Omental fat pad (tissue), 4 donors: ENCODE data around the gene LENG8. TPM values are rescaled to one million over a fixed set of nuclear protein-coding genes. Genes with fewer than 3 reads are reported as not detected.
"Not testable (repeated sequence)": the region's sequence is repeated elsewhere in the genome, so short reads cannot be mapped to it uniquely, and the experiment has no call there.

Source experiments
- ATAC-seq: fragments of 150-250 bp; one replicate; pipeline ENCODE4 v1.9.1; 2016; ENCODE audit warnings: mild to moderate bottlenecking, moderate library complexity; ENCODE audit not compliant: low FRiP score
- DNase-seq: peaks from one replicate; pipeline ENCODE4 v3.0.0-alpha.2; 2019; ENCODE audit warnings: low spot score
- total RNA-seq, 4 donors: library from RNA; depleted of rRNA; stranded (reverse); fragments of >200 nt; gene quantifications; one replicate each; pipeline ENCODE4 v1.1.0, GENCODE V29; 2016
- TF ChIP-seq, protein P1 (sequence below), 3 donors: fragments of 450-650 bp; IDR thresholded peaks; one replicate each; pipeline ENCODE4 v1.5.1; 2016 to 2017; ENCODE audit warnings: antibody characterized with exemption in 3 of 3, mild to moderate bottlenecking in 3 of 3, moderate library complexity in 2 of 3

Gene LENG8
- total RNA-seq, 4 donors from 2014 or later, result 79.5 to 160 (median 112) TPM

DNA sequence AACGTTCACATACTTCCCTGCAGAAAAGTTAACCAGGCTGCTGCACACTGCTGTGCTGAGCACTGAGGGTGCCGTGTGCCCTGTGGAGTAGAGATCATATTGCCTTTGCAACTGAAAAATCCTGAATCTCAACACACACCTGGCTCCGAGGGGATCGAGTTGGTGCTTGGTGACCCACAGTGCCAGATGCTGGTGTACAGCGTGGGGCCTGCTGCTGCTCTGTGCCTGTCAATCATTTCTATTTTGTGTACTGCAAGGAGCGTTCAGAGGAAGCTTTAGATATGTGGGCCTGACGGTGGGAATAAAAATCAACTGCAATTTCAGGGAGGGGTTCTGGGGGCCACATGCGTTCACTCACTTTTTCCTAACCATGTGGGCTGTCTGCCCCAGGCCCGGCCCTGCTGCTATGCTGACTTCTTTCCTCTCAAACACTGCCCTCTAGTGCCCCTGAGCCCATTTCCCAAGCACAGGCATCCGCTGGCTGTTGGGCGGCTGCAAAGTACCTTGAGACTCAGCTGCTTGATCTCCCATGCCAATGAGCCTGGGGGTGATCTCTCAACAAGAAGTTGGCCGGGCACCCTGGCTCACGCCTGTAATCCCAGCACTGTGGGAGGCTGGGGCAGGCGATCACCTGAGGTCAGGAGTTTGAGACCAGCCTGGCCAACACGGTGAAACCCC lies 9.7 kb upstream of the LENG8 start:
- ATAC-seq (no peak), DNase-seq (no peak)
- TF ChIP-seq, protein P1, sequence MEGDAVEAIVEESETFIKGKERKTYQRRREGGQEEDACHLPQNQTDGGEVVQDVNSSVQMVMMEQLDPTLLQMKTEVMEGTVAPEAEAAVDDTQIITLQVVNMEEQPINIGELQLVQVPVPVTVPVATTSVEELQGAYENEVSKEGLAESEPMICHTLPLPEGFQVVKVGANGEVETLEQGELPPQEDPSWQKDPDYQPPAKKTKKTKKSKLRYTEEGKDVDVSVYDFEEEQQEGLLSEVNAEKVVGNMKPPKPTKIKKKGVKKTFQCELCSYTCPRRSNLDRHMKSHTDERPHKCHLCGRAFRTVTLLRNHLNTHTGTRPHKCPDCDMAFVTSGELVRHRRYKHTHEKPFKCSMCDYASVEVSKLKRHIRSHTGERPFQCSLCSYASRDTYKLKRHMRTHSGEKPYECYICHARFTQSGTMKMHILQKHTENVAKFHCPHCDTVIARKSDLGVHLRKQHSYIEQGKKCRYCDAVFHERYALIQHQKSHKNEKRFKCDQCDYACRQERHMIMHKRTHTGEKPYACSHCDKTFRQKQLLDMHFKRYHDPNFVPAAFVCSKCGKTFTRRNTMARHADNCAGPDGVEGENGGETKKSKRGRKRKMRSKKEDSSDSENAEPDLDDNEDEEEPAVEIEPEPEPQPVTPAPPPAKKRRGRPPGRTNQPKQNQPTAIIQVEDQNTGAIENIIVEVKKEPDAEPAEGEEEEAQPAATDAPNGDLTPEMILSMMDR (IDR thresholded peaks at IDR 0.05), result no peak

DNA sequence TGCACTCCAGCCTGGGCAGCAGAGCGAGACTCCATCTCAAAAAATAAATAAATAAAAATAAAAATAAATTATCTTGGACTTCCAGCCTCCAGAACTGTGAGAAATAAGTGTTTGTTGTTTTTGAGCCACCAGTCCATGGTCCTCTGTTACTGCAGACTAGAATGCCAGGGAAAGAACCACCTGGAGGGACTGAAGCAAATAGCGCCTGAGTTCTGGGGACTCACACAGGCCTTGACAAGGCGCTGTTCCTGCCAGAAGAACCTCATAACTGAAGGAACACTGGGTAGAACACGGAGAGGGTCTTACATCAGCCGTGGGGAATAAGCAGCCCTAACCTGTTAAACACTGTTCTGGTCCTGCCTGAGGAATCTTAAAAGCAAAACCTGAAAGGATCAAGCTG lies 8.4 kb upstream of the LENG8 start:
- ATAC-seq (no peak), DNase-seq (no peak)

DNA sequence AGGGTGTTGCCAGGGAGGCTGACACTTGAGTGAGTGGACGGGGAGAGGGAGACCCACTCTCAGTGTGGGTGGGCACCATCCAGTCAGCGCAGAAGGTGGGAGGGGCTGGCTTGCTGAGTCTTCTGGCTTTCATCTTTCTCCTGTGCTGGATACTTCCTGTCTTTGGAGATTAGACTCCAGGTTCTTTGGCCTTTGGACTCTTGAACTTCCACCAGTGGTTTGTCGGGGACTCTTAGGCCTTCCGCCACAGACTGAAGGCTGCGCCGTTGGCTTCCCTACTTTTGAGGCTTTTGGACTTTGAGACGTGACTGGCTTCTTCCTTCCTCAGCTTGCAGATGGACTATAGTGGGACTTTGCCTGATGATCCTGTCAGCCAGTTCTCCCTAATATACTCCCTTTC lies 4.3 kb upstream of the LENG8 start:
- TF ChIP-seq, protein P1 (IDR thresholded peaks at IDR 0.05), result no peak
- ATAC-seq (no peak), DNase-seq (no peak)

More for the DNA sequence above, 8.4 kb upstream of the LENG8 start:
- TF ChIP-seq, protein P1 (IDR thresholded peaks at IDR 0.05), result no peak

DNA sequence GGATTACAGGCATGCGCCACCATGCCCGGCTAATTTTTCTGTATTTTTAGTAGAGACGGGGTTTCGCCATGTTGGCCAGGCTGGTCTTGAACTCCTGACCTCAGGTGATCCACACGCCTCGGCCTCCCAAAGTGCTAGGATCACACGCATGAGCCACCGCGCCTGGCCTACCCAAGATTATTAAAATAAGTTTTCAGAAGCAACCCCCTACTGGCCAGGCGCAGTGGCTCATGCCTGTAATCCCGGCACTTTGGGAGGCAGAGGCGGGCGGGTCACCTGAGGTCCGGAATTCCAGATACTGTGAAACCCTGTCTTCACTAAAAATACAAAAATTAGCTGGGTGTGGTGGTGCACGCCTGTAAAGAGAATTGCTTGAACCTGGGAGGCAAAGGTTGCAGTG lies 2.6 kb upstream of the LENG8 start:
- not testable (repeated sequence) for ATAC-seq, DNase-seq

DNA sequence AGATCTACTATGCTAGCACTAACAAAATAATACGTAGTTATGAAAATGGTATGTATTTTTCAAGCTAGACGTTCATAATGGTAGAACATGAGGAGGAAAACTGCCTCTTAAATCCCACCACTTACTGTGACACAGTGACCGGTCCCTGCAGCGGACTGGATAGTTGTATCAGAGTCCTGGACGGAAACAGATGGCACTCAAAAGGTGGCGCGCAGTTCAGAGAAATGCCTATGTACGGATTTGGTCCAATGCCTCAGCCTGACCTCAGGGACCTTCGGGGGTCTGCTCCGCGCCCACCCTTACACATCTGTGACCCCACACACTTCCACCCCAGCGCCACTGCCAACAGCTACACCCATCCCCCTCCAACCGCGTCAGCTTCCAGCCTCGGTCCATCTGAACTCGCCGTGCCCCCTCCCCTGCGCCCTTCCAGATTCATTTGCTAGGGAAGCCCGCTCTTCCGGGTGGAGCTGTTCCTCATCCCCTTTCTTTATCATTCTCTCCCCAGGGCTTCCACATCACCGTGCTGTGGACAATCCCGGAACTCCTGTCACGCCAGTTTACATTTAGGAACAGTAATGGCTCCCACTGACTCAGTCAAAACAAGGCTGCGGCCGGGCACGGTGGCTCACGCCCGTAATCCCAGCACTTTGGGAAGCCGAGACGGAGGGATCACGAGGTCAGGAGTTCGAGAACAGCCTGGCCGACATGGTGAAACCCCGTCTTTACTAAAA lies 792 bp upstream of the LENG8 start:
- TF ChIP-seq, protein P1 (IDR thresholded peaks at IDR 0.05), result no peak
- peak; percentile 29 for ATAC-seq
- DNase-seq, result no peak

DNA sequence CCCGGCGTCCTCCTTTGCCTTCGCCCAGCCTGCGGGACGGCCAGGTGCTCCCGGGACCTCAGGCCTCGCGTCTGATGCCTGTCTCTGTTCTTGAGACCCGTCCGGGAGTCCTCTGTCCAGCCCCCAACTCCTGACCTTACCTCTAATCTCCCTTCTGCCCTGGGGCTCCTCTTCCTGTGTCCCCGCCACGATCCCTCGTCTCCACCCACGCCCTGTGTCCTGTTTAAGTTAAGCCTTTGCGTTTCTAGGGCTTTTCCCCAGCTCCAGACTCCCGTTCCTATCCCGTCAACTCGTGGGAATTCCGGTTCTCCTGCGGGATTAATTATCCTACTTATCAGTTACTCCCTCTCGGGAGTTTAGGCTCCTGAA lies 686 bp downstream of the LENG8 start:
- no peak for DNase-seq
- ATAC-seq, result no peak
- TF ChIP-seq, protein P1 (IDR thresholded peaks at IDR 0.05), result no peak

DNA sequence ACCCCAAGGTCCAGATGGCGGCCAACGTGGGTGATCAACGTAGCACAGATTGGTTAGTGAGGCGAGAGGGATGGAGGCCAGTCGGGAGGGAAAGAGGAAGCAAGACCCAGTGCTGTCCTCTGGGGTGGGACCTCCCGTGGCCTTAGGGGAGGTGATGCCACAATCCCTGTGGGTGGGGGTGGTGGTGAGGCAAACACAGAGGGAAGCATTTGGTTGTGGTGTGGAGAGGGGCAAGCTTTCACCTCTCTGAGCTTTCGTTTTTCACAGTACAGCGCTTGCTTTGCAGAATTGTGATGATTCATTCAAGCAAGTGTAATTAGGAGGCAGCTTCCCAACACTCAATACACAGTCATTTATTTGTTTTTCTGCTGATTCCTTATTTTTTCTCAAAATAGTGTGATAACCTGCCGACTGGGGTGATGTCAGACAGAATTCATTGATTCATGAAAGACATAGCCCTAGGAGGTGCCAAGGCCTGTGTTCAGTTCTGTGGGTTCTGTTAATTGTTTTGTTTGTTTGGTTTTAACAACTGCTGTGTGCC lies 2.4 kb downstream of the LENG8 start:
- no peak for ATAC-seq
- DNase-seq, result no peak
- TF ChIP-seq, protein P1 (IDR thresholded peaks at IDR 0.05), result no peak
